Lung (tissue), 16 donors: Measurements from ENCODE around the gene FBXL19. TPM values are rescaled to one million over a fixed set of nuclear protein-coding genes. Genes with fewer than 3 reads are reported as not detected.

Experiments used
- ATAC-seq: fragments of 200-7000 bp; cut with Tn5 transposase; one replicate; pipeline ENCODE4 v1.9.1; 2020; ENCODE audit warnings: moderate number of reproducible peaks; ENCODE audit not compliant: insufficient read depth, low FRiP score
- DNase-seq, 3 donors: peaks; one replicate each; pipeline ENCODE4 v3.0.0-alpha.2; 2013 to 2017
- H3K27ac ChIP-seq, 2 donors: one replicate each; pipeline ENCODE4 v1.5.1; 2013; ENCODE audit warnings: mild to moderate bottlenecking in 2 of 2, moderate library complexity in 2 of 2, control low read depth in 1 of 2, inconsistent platforms in 1 of 2, low read depth in 1 of 2, low read length in 1 of 2
- H3K27me3 ChIP-seq, 3 donors: one replicate each; pipeline ENCODE4 v1.5.1; 2013; ENCODE audit warnings: low read length in 2 of 3; ENCODE audit not compliant: control insufficient read depth in 3 of 3, insufficient read depth in 3 of 3
- H3K36me3 ChIP-seq, 4 donors: one replicate each; pipeline ENCODE4 v1.5.1; 2013; ENCODE audit warnings: low read length in 4 of 4, mild to moderate bottlenecking in 1 of 4, moderate library complexity in 1 of 4; ENCODE audit not compliant: control insufficient read depth in 4 of 4, insufficient read depth in 4 of 4
- H3K4me1 ChIP-seq, 5 donors: one replicate each; pipeline ENCODE4 v1.5.1; 2013; ENCODE audit warnings: low read length in 5 of 5, mild to moderate bottlenecking in 2 of 5, moderate library complexity in 1 of 5; ENCODE audit not compliant: control insufficient read depth in 5 of 5, insufficient read depth in 5 of 5
- H3K4me3 ChIP-seq: one replicate; pipeline ENCODE4 v1.5.1; 2013; ENCODE audit warnings: mild to moderate bottlenecking, control low read depth, moderate library complexity
- H3K9ac ChIP-seq, 2 donors: one replicate each; pipeline ENCODE4 v1.5.1; 2013; ENCODE audit warnings: low read length in 2 of 2, control low read depth in 1 of 2; ENCODE audit not compliant: insufficient read depth in 1 of 2
- H3K9me3 ChIP-seq, 4 donors: one replicate each; pipeline ENCODE4 v1.5.1; 2013; ENCODE audit warnings: low read length in 3 of 4, mild to moderate bottlenecking in 1 of 4, moderate library complexity in 1 of 4; ENCODE audit not compliant: control insufficient read depth in 4 of 4, insufficient read depth in 3 of 4
- WGBS, 2 donors: extraction: QIAGEN DNeasy Blood & Tissue Kit; methylation state at CpG; one replicate each; pipeline ENCODE4 v1.1.7; 2013; 5-methylcytosine and 5-hydroxymethylcytosine counted together
- long read RNA-seq, 5 donors: transcript quantifications; one replicate each; lab custom pipeline, GENCODE V29; 2026
- polyA plus RNA-seq, 2 donors: library from polyadenylated mRNA; stranded (reverse); fragments of 200-250 nt; gene quantifications; one replicate each; pipeline ENCODE4 v1.2.1, GENCODE V29; 2013
- total RNA-seq, 2 donors: library from RNA; depleted of rRNA in 1 of 2; stranded (reverse); fragments of >200 nt in 1 of 2; gene quantifications; one replicate each; pipeline ENCODE4 v1.2.1, GENCODE V29; 2014 to 2021
- TF ChIP-seq, protein P1 (sequence below): IDR thresholded peaks from 2 replicates; pipeline ENCODE4 v1.5.1; 2012; ENCODE audit warnings: mild to moderate bottlenecking; ENCODE audit errors: control extremely low read depth, extremely low read depth
- donor health status: control.
- donor health status: control.
- donor health status: Bipolar disorder and iron deficiency.
- donor health status: healthy.
- donor health status: DM: yes; HTN: yes; CAD: no.

FBXL19 gene, protein sequence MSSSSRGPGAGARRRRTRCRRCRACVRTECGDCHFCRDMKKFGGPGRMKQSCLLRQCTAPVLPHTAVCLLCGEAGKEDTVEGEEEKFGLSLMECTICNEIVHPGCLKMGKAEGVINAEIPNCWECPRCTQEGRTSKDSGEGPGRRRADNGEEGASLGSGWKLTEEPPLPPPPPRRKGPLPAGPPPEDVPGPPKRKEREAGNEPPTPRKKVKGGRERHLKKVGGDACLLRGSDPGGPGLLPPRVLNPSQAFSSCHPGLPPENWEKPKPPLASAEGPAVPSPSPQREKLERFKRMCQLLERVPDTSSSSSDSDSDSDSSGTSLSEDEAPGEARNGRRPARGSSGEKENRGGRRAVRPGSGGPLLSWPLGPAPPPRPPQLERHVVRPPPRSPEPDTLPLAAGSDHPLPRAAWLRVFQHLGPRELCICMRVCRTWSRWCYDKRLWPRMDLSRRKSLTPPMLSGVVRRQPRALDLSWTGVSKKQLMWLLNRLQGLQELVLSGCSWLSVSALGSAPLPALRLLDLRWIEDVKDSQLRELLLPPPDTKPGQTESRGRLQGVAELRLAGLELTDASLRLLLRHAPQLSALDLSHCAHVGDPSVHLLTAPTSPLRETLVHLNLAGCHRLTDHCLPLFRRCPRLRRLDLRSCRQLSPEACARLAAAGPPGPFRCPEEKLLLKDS
- total RNA-seq = 10 to 100 TPM; 10.6 to 17.3 TPM
- 10 to 100 TPM; 10.3 to 15.8 TPM for polyA plus RNA-seq
- long read RNA-seq, donor 1, partial matches to known transcripts = 19 of 19 reads
- long read RNA-seq, donor 1, other reads (novel, unspliced or antisense) = 0 of 19 reads
- long read RNA-seq, donor 2 = 0 reads
- long read RNA-seq, donor 3 = 0 reads
- long read RNA-seq, donor 4 = 0 reads
- long read RNA-seq, donor 5 = 0 reads

DNA sequence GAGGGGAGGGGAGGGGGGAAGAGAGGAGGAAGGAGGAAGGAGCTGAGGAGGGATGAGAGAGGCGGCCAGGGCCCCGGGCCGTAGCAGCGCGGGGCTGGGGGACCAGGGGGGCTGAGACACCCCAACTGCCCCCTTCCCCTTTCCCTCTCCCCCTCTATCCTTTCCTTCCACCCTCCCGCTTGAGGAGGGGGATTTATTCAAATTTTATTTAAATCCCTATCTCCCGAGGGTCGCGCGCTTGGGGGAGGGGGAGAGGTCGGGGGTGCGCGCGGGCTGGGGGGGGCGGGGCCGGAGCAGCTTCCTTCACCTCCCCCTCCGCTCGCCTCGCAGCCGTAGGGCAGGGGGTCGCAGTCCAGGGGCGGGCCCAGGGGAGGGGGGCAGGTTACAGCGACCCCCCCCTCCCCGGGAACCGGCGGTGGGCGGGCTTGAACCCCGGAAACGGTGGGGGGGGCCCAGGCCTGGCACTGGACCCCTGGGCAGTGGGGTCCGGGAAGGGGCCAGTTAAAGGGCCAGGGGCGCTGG is at the start of gene FBXL19:
FBXL19 (plus strand) TSS at position 19 of the 522 bp plus-strand sequence. CDS start 2,183 bp downstream, outside the sequence.
- WGBS, 2 donors = 1% methylated on average over 24 to 31 of the region's 31 CpGs
- DNase-seq (peak in 1 of 3 donors; percentile 79), ATAC-seq (no peak)
- H3K27me3 ChIP-seq = no peaks in the 10 kb centered on the region
- peak within 1 kb of the TSS; percentile 53 for H3K4me3 ChIP-seq
- H3K4me1 ChIP-seq = peaks cover 0 to 8% (median 7%) of the 10 kb centered on the region in 5 donors
- peak within 1 kb of the TSS; percentile 80 to 92 for H3K27ac ChIP-seq
- no peaks in the 10 kb centered on the region for H3K9me3 ChIP-seq
- peak within 1 kb of the TSS; percentile 72 to 100 for H3K9ac ChIP-seq
- TF ChIP-seq, protein P1, sequence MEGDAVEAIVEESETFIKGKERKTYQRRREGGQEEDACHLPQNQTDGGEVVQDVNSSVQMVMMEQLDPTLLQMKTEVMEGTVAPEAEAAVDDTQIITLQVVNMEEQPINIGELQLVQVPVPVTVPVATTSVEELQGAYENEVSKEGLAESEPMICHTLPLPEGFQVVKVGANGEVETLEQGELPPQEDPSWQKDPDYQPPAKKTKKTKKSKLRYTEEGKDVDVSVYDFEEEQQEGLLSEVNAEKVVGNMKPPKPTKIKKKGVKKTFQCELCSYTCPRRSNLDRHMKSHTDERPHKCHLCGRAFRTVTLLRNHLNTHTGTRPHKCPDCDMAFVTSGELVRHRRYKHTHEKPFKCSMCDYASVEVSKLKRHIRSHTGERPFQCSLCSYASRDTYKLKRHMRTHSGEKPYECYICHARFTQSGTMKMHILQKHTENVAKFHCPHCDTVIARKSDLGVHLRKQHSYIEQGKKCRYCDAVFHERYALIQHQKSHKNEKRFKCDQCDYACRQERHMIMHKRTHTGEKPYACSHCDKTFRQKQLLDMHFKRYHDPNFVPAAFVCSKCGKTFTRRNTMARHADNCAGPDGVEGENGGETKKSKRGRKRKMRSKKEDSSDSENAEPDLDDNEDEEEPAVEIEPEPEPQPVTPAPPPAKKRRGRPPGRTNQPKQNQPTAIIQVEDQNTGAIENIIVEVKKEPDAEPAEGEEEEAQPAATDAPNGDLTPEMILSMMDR = no peak
- H3K36me3 ChIP-seq = peaks cover 0 to 10% (median 5%) of the 10 kb centered on the region in 4 donors

DNA sequence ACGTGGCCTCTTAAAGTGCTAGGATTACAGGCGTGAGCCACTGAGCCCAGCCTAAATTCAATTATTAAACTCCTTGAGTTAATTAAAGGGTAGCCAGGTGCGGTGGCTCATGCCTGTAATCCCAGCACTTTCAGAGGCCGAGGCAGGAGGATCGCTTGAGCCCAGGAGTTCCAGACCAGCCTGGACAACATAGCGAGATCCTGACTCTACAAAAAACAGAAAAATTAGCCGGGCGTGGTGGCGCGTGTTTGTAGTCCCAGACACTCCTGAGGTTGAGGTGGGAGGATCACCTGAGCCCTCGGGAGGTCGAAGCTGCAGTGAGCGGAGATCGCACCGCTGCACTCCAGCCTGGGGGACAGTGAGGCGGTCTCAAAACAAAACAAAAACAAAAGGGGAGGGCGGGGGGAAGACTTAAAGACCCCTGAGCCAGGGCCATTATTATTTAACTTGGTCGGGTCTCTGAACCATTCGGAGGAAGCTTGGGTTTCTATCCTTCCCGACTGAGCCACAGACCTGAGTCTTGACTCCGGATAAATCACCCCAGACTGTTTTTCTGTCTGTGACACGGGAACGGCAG is 49.0 kb upstream of the FBXL19 start:
- 23 to 31% methylated on average over 23 of the region's 23 CpGs for WGBS, 2 donors
- DNase-seq (no peak), ATAC-seq (no peak)
- H3K27me3 ChIP-seq = no peaks in the 10 kb centered on the region
- peaks cover 0 to 13% (median 12%) of the 10 kb centered on the region in 5 donors for H3K4me1 ChIP-seq
- H3K9me3 ChIP-seq = no peaks in the 10 kb centered on the region
- TF ChIP-seq, protein P1 = no peak
- H3K9ac ChIP-seq = peak overlapping the region; percentile 55 to 85
- peak overlapping the region; percentile 98 for H3K27ac ChIP-seq
- peaks cover 0 to 14% (median 3%) of the 10 kb centered on the region in 4 donors for H3K36me3 ChIP-seq
- peak overlapping the region; percentile 94 for H3K4me3 ChIP-seq

DNA sequence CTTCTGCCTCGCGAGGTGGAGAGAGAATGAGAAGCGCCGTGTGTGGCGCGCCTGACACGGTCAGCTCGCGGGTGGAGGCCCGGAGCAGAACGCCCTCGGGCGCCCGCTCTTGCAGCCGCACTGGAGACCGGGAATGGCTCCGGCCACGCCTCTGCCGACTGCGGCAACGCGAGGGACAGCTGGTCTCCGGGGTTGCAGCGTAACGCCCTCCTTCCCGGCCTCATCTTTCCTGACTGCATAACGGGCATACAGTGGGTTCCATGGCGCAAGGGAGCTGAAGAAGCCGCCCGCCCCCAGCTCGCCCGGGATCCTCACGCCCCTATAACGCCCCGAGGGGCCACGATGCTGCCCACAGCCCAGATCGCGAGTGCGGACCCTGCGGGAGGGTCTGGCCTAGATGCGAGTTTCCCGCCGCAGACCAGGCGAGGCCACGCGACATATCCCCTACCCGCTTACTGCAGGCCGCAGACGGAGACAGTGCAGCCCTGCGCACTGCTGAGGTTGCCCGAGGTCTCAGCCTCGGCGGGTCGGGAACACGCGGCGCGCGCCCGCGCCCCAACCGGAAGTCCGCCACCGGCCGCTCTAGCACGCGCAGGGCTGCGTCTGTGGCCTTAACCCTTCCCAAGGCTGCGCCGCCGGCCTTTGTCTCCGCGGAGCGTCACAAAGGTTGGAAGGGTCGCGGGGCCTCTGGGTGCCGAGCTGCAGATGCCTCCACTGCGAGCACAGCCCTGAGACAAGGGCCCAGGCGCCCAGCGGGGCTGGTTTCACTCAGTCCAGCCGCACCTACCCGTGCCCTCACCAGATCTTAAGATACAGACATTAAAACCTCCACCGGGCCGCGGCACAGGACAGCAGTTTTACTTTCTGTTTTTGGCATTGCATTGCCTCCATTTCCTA is 48.3 kb upstream of the FBXL19 start:
- 0% methylated on average over 77 to 85 of the region's 85 CpGs for WGBS, 2 donors
- H3K9me3 ChIP-seq = no peaks in the 10 kb centered on the region
- DNase-seq (peak; percentile 93 to 97 (median 94)), ATAC-seq (peak; percentile 99)
- H3K36me3 ChIP-seq = peaks cover 0 to 14% (median 3%) of the 10 kb centered on the region in 4 donors
- peaks cover 0 to 13% (median 12%) of the 10 kb centered on the region in 5 donors for H3K4me1 ChIP-seq
- H3K9ac ChIP-seq = peak overlapping the region; percentile 89 to 93
- H3K27ac ChIP-seq = peak overlapping the region; percentile 98
- H3K4me3 ChIP-seq = peak overlapping the region; percentile 94
- H3K27me3 ChIP-seq = no peaks in the 10 kb centered on the region
- TF ChIP-seq, protein P1 = no peak
